ENCODE results near the gene SH2D7.

SH2D7 gene

DNA sequence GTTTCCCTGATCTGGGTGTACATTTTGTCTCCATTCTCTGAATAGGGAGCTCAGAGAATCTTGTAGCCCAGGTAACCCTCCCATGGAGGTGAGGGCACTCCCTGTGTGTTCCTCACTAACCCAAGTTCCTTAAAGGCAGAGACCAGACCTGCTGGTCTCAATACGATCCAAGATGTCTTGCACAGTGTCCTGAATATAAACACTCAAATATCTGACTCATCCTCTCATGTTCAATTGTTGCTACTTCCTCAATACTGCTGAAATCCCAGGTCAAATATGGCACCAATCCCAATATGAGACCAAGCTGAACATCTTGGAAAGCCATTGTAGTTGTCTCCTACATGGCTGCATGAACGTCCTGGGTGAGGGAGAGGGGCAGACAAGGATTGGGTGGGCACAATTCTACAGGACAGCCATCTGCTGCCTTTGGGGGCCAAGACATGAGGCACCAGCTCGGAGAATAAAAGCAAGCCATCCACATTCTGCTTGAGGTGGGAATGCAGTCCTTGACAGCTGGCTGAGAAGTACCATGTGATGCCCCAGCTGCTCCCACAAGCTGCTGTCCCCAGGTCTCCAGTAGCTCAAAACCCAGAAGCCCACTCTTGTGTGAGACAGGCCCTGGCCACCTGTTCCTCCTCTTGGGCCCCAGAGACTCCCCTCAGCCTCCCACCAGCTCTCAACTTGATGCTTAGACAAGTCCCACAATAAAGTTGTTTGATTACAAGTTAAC, 33.1 kb upstream of the SH2D7 start:
- in situ Hi-C loops (cut with HindIII; ENCODE audit: low sequenced_read_pairs) = no loop called here

DNA sequence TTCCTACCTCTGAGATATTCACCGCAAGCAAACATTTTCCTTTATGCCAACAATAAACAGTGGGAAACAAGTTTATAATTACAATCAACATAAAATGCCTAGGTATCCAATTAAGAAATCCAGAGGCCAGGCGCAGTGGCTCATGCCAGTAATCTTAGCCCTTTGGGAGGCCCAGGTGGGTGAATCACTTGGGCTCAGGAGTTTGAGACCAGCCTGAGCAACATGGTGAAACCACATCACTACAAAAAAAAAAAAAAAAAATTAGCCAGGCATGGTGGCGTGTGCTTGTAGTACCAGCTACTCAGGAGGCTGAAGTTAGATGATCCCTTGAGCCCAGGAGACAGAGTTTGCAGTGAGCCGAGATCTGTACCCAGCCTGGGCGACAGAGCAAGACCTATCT, 32.1 kb upstream of the SH2D7 start:
- in situ Hi-C loops (cut with HindIII; ENCODE audit: low sequenced_read_pairs) = no loop called here

DNA sequence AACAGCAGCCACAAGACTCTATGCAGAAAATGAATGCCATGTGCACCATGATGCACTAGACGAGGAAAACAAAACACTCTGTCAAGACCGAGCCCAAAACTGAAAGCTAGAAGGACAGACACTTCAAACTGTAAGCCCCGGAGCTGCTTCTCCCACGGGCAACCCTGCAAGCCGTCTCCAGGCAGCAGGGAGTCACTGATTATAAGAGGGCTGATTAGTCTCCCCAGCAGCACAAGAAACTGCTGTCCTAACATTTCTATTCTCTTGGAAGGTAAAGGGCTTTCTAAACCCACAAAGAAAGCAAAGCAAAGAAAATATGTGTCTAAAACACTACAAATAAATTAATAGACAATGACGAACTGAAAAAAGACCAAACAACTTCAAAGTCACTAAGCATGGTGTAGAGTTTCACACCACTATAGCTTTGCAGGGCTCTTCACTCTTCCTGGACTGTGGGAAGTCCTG, 30.4 kb upstream of the SH2D7 start:
- in situ Hi-C loops (cut with HindIII; ENCODE audit: low sequenced_read_pairs) = no loop called here

DNA sequence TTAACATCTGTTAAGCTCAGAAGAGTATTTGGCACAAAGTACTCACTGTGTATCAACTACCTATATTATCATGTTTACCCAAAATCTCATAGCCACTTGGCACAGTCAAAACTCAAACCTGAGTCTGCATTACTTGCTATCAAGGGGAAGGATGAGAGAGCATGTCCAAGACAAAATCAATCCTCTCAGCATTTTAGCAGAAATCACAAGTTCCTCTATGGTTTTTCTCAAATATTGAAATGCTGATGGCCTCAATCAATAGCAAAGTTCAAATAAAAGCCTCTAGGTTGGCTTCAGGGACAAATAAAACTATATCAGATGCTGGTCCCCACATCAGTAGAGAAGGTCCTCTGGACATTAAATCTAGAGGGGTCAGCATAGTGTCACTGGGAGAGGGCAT, 29.1 kb upstream of the SH2D7 start:
- in situ Hi-C loops (cut with HindIII; ENCODE audit: low sequenced_read_pairs) = no loop called here

DNA sequence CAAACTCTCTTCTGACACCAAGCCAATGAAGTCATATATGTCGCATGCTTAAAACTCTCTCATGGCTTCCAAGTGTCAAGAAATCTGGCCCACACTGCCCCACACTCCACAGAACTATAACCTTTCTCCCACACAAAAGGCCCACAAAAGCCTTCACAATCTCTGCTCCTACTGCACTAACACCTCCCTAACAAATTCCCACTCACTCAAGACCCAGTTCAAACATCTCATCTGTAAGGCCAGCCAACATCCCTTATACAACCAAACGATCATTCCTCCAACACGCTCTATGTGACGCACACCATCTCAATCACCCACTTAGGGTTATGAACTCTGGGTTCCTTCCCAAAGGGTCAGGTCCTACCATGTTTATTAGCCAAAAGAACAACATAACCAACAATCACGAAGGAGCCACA, 28.4 kb upstream of the SH2D7 start:
- in situ Hi-C loops (cut with HindIII; ENCODE audit: low sequenced_read_pairs) = no loop called here

DNA sequence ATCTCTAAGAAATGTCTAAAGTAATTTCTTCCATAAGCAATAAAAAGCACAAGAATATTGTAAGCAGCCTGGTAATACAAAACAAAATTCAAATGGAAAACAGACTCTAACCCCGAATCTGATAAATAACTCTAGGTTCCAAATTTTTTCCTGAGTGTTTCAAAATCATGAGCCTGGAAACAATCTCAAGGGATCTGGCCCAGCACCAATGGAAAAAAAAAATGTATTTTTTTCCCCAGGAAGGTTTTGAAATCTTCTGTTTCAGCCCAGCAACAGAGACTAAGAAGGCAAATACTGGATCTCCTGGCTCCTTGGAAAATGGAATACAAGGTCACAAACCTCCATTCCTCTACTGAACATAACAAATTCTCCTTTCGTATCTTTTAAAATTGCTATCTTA, 27.8 kb upstream of the SH2D7 start:
- in situ Hi-C loops (cut with HindIII; ENCODE audit: low sequenced_read_pairs) = no loop called here

DNA sequence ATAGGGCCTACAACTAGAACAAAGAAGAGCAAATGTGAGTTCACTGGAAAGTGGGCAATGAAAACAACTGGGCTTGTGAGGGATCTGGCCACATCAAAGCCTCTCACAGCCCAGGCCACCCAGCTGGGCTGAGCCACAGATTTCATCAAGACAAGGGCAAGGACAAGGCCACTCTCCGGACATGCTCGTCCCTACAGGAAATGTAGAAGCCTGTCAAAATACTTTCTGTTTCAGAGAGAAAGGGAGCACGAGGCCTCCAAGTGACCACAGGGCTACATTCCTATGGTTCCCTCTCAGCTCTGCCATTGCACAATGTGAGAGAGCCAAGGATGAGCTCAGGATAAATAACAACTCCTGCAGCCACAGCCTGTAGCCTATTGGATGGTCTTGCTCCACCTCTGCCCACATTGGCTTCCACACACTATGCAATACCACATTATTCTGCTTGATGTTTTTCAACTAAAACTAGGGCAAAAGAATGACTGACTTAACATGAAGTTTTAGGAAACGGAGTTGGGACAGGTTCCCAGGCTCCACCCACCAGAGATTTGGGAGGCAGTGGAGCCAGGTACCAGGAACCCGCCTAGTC, 27.0 kb upstream of the SH2D7 start:
- in situ Hi-C loops (cut with HindIII; ENCODE audit: low sequenced_read_pairs) = no loop called here

DNA sequence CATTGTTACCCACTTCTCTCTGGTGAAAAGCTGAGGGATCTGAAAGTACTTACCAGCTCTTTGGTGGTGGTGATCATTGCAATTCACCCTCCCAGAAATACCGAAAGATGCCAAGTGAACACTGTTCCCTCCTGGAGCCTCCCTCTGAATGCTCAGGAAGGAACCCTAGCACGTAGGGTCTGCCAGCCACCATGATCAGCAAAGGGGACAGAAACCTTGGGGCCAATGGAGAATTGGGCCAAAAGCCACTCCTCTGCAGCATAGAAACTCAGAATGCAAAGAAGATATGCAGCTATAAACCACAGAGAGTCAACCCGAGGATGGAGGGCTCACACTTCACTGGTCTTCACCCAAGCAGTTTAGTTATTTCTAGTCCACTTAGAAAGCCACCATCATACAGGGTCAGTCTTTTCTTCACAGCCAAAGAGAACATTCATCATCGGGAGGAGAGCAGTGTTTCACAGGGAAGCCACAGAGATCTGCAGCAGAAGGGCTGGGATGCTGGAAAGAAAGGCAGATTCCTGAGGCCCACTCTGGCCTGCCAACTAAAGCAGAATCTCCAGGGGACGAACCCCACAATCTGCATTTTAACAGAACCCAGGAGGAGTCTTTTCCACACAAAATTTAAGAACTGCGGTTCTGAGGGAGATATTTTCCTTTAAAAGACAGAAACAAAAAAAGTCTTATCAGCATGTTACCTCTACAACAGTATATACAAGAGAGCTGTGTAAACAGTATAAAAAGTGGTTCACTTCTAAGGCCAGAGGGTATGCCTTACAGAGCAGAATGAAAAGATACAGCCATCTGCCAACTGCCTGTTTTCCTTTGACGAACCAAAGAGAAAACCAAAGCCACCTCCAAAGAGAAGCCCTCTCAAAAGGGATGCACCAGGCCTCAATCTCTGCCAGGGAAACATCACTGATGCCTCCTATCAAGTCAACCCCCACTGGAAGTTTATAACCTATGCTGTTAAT, 26.1 kb upstream of the SH2D7 start:
- in situ Hi-C loops (cut with HindIII; ENCODE audit: low sequenced_read_pairs) = no loop called here

DNA sequence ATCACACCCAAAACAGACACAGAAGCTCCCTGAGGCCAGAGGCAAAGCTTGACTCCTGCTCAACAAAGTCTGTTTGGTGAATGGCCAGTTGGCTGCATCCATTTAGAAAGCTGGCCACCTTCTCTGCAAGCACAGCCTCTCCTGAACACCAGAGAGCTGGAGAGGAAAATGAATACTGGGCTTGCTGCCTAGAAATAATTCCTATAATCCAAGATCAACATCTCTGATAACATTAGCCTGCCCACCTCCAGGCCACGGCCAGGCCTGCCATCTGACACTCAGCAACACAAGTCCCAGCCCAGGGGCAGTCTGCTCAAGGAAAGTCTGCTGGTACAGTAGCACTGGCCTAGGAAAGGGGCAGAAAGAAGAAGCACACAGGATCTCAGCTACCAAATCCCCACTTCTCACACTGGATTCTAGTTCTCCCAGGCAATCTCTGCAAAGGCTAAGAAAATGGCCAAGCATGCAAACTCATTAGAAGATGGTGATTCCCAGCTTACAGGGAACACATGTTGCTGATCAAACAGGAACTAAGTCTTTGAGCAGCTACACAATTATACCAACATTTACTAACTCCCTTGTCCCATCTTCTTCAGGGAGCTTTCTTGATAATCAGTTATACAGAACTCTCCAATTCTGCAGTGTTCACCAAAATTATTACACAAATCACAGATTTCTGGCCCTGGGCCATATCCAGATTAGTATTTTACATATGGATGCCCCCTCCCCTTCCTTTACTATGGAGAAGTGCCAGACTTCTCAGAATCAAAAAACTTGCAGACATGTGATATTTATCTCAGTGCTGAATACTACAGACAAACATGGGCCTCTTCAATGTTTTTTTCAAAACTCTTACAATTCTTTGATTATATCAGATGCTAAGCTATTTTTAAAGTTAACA, 24.8 kb upstream of the SH2D7 start:
- in situ Hi-C loops (cut with HindIII; ENCODE audit: low sequenced_read_pairs) = no loop called here

DNA sequence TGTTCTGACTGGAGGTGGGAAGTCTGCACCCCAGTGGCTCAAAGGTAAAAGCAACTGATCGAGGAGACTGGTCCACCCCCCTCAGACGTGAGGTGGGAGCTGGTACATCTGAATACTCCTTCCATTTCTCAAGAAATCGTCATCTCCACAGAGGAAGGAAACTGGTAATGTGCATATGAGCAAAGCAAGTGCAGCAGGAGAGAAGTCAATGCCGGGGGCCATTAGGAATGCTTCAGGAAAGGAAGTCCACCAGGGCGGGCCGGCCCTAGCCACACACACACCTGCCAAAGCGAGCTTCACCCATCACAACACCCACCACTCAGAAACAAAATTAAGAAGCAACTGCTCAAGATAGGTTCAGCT, 23.3 kb upstream of the SH2D7 start:
- in situ Hi-C loops (cut with HindIII; ENCODE audit: low sequenced_read_pairs) = no loop called here

DNA sequence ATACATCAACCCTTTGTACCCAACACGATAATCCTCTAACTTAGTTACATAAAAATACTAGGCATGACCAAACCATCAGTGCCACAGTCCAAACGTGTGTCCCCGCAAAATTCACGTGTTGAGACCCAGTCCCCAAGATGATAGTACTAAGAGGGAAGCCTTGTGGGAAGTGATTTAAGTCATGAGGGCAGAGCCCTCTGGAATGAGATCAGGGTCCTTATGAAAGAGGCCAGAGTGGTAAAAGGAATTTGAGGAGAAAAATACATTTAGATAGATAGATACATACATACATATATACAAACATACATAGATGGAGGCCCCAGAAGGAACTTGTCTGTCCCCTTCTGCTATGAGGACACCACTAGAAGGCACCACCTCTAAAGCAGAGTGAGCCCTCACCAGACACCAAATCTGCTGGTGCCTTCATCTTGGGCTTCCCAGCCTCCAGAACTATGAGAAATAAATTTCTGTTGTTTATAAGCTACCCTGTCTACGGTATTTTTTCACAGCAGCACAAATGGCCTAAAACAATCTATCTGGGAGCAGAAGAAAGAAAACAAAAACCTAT, 22.8 kb upstream of the SH2D7 start:
- in situ Hi-C loops (cut with HindIII; ENCODE audit: low sequenced_read_pairs) = no loop called here

DNA sequence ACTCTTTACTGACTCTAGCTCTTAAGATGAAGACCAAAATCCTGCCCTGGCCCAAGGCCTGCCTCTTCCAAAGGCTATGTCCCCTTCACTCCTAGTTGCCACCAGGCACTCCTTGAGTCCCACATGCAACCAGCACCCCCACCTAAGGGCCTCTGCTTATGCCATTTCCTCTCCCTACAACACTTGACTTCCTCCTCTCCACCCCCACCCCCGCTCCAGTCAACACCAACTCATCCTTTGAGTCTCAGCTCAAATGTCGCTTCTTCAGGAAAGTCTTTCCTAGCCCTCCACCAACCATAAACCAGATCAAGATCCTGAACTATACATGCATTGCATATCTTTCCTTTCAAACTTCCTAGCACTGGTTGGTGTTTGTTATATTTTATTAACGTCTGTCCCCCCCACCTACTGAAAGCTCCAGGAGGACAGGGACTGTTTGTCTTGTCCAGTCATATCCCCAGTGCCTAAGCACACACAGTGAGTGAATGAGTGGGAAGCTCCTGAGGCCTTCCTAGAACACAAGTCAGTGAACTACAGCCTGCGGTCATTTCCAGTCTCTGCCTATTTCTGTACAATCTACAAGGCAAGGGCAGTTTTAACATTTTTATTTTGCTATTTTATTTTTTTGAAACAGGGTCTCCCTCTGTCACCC, 22.2 kb upstream of the SH2D7 start:
- in situ Hi-C loops (cut with HindIII; ENCODE audit: low sequenced_read_pairs) = no loop called here

DNA sequence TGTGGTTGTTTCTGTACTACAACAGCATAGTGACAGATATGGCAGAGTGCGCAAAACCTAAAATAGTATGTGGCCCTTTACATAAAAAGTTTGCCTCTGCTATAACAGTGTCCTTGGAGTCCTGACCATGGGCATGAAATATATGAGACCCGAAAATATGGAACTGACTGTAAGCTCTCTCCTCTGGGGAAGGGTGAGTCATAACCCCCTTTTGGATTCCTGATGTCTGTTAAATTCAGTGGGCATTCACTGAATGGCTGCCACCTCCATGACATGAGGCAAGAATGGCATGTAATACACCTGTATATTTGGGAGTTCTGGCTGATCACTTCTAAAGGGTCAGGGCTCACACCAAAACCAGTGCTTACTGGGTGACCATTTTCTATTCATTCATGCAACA, 21.0 kb upstream of the SH2D7 start:
- in situ Hi-C loops (cut with HindIII; ENCODE audit: low sequenced_read_pairs) = no loop called here

DNA sequence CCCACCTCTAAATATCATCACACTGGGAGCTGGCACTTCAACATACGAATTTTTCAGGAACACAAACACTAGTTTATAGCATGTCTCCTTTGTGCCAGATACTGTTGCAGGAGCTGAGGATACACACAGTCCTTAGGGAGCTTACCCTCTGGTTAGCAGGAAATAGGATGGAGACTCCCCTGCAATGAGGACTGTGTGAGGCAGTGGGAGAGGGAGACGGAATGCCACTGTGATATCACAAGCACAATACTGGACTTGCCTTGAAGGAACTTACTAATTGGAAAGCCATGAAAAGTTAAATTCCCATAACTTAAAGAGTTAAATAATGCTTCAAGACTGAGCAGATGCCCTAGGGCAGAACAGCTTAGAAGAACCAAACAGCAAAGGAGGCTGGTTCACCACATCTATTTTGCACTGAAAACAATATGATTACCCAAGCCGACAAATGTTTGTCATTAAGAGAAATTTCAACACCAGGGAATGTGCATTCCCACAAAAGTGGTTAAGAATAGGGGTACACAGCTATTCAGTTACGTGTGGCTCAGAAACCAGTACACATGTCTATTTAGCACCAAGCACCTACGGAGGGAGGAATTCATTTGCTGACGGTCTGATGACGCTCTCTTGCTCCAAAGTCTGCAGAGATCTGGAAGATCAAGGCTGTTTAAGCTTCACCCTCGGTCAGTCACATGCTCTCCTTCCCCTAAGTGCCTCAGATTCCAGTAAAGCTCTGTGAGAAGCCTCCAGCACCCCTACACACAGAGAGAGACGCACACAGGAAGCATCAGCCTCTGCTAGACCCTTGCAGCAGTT, 20.1 kb upstream of the SH2D7 start:
- in situ Hi-C loops (cut with HindIII; ENCODE audit: low sequenced_read_pairs) = no loop called here

DNA sequence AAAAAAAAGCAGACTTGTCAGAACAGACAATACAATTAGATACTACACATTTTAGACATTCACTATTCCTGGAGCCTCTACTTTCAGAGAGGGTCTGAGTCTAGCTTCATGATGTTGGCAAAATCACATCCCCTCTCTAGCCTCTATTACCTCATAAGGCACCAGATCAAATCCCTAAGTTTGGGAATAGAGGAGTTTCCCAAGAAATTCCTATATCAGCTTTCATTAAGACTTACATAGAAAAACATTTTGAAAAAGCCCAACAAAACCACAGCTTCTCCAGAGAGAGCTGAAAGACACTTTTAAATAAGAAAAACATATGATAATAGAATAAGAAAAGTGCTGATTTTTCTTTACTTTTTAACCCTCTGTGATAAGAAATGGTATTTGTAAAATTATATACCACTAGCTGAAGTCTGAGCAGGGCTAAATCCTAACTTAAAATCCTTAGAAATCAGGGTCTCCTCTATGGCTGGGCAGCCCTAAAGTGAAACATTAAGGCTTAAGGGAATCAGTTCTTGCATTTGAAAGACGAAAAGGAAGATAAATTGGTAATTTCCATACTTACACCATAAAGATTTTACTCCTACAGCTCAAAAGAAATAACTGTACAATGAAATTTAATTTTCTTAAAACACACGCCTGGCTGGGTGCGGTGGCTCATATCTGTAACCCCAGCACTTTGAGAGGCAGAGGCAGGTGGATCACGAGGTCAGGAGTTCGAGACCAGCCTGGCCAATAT, 19.1 kb upstream of the SH2D7 start:
- in situ Hi-C loops (cut with HindIII; ENCODE audit: low sequenced_read_pairs) = no loop called here

DNA sequence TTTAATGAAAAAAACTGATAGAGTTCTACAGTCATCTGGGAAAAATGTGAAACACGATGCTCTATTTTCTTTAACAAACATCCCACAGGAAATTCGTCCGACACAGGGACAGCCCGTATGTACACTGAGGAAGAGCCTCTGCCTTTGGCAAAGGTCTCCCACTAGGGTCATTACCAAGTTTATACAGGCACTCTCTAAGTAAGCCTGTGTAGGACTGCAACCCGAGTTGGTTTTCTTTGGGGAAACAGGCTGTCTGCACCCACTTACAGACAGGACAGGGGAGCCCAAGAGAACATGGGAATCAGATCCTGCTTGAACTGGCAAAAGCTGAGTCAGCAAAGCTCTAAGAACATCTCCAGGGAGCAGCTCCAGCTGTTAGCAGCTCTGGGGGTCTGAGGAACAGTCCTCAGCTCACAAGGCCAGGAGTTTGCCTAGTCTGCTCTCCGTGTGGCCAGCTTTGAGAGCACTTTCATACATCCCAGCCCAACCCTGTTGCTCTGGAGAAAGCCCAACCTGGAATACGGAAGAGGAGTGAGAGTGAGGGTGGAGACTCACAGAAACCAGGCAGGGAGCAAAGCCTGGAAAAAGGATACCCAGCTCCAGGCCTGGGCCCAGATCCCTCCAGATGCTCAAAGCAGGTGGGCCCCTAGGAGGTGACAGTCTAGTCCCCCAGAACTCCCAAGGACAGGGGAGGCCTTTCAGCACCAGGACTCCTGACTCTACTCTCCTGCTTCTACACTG, 16.7 kb upstream of the SH2D7 start:
- in situ Hi-C loops (cut with HindIII; ENCODE audit: low sequenced_read_pairs) = no loop called here

DNA sequence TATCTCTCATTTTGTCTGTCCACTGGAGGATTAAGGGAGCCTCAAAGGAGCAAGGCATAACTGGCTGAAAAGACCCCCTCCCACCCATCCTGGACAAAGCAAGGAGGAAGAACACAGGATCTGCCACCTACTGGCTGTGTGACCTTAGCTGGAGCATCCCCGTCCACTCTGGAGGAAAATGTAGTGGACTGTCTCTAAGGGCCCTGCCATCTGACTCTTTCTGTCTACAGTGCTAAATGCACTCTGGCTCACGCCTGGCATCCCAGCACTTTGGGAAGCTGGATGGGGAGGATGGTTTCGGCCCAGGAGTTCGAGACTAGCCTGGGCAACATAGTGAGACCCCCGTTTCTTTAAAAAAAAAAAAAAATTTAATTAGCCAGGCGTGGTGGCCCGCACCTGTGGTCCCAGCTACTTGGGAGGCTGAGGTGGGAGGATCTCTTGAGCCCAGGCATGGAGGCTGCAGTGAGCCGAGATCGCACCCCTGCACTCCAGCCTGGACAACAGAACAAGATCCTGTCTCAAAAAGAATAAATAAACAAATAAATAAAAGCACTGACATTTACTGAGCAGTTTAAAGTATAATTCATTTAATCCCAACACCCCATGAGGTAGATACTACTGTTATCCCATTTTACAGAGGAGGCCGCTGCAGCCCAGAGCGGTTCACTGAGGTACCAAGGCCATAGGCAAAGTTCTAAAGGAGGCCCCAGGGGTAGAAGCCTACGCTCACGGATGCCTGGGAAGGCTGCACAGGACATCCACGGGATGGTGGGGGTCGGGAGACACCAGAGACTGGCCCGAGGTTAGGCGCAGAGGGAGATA, 15.9 kb upstream of the SH2D7 start:
- in situ Hi-C loops (cut with HindIII; ENCODE audit: low sequenced_read_pairs) = no loop called here

All from endothelial cell of hepatic sinusoid (primary cell).